Peyer's patch (tissue), 4 donors: ENCODE measurements around the gene MTCL1. TPM values are rescaled to one million over a fixed set of nuclear protein-coding genes. Genes with fewer than 3 reads are reported as not detected.

Experiments used
- DNase-seq, 3 donors: peaks; one replicate each; pipeline ENCODE4 v3.0.0-alpha.2; 2017 to 2019
- H3K27ac ChIP-seq, 4 donors: fragments of 200-600 bp; sonication (generic); one replicate each; pipeline ENCODE4 v1.5.1; 2016 to 2019
- H3K27me3 ChIP-seq, 2 donors: fragments of 200-600 bp; sonication (generic); one replicate each; pipeline ENCODE4 v1.5.1; 2019
- H3K36me3 ChIP-seq, 3 donors: fragments of 200-600 bp; sonication (generic); one replicate each; pipeline ENCODE4 v1.5.1; 2016 to 2019
- H3K4me1 ChIP-seq, 4 donors: fragments of 200-600 bp; sonication (generic); one replicate each; pipeline ENCODE4 v1.5.1; 2016 to 2019
- H3K4me3 ChIP-seq, 4 donors: fragments of 200-600 bp; sonication (generic); 1 replicate in 3 of 4; 2 replicates in 1 of 4; pipeline ENCODE4 v1.5.1; 2016 to 2019; ENCODE audit warnings: mild to moderate bottlenecking in 1 of 4
- H3K9me3 ChIP-seq, 4 donors: fragments of 200-600 bp; sonication (generic); one replicate each; pipeline ENCODE4 v1.5.1; 2016 to 2019; ENCODE audit warnings: mild to moderate bottlenecking in 1 of 4
- POLR2A ChIP-seq, 2 donors: fragments of 450-650 bp; IDR thresholded peaks; one replicate each; pipeline ENCODE4 v1.5.1; 2017; ENCODE audit warnings: antibody characterized with exemption in 2 of 2, mild to moderate bottlenecking in 2 of 2, moderate library complexity in 2 of 2
- total RNA-seq, 4 donors: library from RNA; depleted of rRNA; stranded (reverse); fragments of >200 nt; gene quantifications; one replicate each; pipeline ENCODE4 v1.1.0, GENCODE V29; 2016
- TF ChIP-seq, protein P1 (sequence below), 6 experiments: fragments of 450-650 bp in 4 of 6; fragments of 200-600 bp in 2 of 6; sonication (generic) in 1 of 6; IDR thresholded peaks; one replicate each; pipeline ENCODE4 v1.5.1; 2017 to 2019; ENCODE audit warnings: antibody characterized with exemption in 6 of 6, mild to moderate bottlenecking in 3 of 6, moderate library complexity in 1 of 6

The MTCL1 gene
- 10 to 100 TPM in 1 of 4 donors, 1 to 10 TPM in 3; 4.2 to 27.2 (median 6.3) TPM for total RNA-seq

DNA sequence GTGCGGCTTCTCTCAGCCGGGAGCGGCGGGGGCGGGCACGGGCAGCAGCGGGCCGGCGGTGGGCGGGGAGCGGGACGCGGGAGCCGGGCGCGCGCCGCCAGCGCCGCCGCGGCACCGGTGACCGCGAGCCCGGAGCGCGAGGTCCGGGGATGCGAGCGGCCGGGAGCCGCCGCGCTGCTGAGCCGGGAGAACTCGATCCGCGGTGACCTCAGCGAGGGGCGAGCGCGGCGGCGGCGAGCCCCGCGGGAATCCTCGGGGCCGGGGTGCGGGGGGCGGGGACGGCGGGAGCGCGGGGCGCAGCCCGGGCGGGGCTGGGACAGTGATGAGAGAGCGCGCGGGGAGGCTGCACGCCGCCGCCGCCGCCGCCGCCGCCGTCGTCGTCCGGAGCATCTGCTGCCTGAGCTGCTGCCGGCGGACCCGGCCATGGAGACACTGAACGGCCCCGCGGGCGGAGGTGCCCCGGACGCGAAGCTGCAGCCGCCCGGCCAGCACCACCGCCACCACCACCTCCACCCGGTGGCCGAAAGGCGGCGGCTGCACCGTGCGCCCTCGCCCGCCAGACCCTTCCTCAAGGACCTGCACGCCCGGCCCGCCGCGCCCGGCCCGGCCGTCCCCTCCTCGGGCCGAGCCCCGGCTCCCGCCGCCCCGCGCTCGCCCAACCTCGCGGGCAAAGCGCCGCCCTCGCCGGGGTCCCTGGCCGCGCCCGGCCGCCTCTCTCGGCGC, at the start of gene MTCL1:
Gene MTCL1, plus strand, starts transcription at position 319 of the 723 bp plus-strand sequence. Its CDS starts 105 bp downstream, at position 424.
- Histone ChIP-seq H3K4me3 (peak within 1 kb of the TSS; percentile 52 to 75 (median 73)), H3K27ac (peak within 1 kb of the TSS; percentile 68 to 88 (median 77)), H3K9me3 (no peaks in the 10 kb centered on the region), H3K36me3 (no peaks in the 10 kb centered on the region), H3K4me1 (peaks cover 0 to 27% (median 6%) of the 10 kb centered on the region in 4 donors), H3K27me3 (peaks cover 0 to 6% of the 10 kb centered on the region in 2 donors)
- DNase-seq: peak; percentile 37 to 67 (median 61)
- TF ChIP-seq POLR2A (IDR thresholded peaks at IDR 0.05): no peak
- TF ChIP-seq, protein P1, sequence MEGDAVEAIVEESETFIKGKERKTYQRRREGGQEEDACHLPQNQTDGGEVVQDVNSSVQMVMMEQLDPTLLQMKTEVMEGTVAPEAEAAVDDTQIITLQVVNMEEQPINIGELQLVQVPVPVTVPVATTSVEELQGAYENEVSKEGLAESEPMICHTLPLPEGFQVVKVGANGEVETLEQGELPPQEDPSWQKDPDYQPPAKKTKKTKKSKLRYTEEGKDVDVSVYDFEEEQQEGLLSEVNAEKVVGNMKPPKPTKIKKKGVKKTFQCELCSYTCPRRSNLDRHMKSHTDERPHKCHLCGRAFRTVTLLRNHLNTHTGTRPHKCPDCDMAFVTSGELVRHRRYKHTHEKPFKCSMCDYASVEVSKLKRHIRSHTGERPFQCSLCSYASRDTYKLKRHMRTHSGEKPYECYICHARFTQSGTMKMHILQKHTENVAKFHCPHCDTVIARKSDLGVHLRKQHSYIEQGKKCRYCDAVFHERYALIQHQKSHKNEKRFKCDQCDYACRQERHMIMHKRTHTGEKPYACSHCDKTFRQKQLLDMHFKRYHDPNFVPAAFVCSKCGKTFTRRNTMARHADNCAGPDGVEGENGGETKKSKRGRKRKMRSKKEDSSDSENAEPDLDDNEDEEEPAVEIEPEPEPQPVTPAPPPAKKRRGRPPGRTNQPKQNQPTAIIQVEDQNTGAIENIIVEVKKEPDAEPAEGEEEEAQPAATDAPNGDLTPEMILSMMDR (IDR thresholded peaks at IDR 0.05): no peak

DNA sequence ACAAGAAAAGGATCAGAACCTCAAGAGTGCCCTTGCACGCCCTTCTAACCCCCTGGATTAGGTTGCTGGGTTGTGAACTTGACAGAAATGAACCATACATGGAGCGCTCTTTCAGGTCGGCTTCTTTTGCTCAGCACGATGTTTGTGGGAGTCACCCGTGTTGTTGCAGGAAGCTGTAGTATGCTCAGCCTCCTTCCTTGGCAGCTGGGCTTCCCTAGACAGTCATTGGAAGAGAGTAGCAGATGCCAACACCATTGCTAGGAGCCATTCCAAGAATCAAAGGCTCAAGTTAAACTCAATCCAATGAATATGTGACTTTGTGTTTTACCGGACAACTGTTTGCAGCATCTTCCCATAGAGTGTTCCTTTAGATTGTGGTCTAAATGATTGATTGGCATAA, 49.1 kb upstream of the MTCL1 start:
- Histone ChIP-seq H3K9me3 (no peaks in the 10 kb centered on the region), H3K36me3 (no peaks in the 10 kb centered on the region), H3K4me3 (no peak overlapping the region), H3K4me1 (no peaks in the 10 kb centered on the region), H3K27ac (no peak overlapping the region), H3K27me3 (no peaks in the 10 kb centered on the region)
- no peak for DNase-seq
- TF ChIP-seq POLR2A (IDR thresholded peaks at IDR 0.05): no peak
- TF ChIP-seq, protein P1 (IDR thresholded peaks at IDR 0.05): no peak

DNA sequence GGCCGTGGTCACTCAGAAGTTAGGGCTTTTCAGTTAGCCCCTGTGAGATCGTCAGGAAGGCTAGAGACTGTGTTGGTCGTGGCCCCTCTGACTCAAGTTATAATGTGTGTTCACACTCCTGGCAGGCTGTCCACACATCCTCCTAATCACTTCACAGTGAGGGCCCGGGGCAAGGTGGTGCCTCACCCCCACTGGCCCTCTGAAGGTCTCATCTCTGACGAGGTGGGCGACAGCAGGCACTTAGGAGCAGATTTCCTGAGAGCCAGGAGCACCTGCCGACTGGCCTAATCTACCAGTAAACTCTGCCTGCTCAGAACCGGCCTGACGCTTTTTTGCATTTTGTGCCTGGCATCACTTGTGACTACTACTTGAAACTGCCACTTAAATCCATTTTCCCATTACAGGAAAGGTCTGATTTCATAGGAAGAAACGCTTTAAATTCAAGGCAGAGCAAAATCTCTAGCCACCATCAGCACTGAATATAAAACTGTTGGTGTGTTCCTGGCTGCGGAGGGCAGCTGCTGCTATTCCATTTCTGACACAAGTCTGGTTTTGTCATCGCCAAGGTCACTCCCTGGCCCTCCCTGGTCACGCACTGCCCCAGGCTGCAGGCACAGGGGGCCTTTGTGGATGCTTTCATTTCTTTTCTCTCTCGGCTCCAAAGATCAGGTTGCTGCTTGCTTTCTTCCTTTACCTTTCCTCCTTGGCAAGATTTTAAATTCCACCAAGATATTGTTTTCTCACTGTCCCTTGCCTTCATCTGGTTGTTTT, 48.1 kb upstream of the MTCL1 start:
- Histone ChIP-seq H3K36me3 (no peaks in the 10 kb centered on the region), H3K27me3 (no peaks in the 10 kb centered on the region), H3K4me3 (no peak overlapping the region), H3K9me3 (no peaks in the 10 kb centered on the region), H3K4me1 (no peaks in the 10 kb centered on the region), H3K27ac (no peak overlapping the region)
- DNase-seq: no peak
- no peak for TF ChIP-seq POLR2A (IDR thresholded peaks at IDR 0.05)
- TF ChIP-seq, protein P1 (IDR thresholded peaks at IDR 0.05): no peak

DNA sequence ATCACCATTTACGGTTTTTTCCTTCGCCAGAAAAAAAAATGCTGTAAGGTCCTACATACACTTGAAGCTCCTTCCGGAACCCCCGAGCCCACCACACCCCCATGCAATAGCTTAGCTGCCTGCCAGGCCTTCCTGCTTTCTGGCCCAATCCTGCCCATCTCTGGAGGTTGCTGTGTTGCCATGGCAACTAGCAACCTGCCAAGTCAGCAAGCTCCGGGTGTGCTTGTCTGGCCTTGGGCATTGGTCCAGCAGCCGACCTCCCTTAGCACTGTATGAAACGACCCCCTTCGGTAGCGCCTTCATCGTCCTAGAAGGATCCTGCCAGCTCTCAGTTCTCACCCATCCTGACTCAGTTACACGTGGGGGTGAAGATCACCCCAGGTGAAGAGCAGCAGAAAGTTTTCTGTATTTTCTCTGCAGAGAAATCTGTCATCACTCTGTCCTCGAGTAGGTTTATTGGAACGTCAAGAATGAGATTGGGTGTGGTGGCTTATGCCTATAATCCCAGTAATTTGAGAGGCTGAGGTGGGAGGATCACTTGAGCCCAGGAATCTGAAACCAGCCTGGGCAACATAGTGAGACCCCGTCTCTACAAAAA, 47.4 kb upstream of the MTCL1 start:
- H3K27ac ChIP-seq: no peak overlapping the region

DNA sequence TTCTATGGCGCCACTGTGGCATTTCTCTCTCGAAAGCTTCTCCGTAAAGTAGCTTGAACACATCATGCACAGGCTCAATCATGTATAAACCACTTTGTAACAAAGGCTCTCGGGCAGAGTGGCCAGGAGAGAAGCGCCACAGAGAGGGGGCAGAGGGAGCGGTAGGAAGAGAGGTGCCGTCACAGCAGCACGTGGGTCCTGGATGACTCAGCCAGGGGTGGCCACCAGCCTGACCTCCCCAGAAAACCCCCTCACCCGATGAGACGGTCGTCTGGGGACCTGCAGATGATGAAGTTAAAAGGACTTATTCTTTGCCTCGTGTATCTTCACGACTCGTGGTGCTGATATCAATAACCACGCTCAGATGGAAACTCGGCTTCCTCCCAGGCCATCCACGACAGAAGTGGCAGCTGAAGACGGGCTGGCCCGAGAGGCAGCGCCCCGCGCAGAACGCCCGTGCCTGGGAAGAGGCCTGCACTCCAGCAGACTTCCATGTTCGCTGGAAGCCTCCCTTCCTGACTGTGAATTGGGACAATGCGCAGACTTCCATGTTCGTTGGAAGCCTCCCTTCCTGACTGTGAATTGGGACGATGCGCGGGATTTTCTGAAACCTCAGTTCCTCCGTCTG, 46.4 kb upstream of the MTCL1 start:
- H3K36me3 ChIP-seq: no peaks in the 10 kb centered on the region
- H3K27ac ChIP-seq: no peak overlapping the region
- H3K4me1 ChIP-seq: no peaks in the 10 kb centered on the region
- no peaks in the 10 kb centered on the region for H3K27me3 ChIP-seq
- no peak overlapping the region for H3K4me3 ChIP-seq
- TF ChIP-seq, protein P1 (IDR thresholded peaks at IDR 0.05): no peak
- TF ChIP-seq POLR2A (IDR thresholded peaks at IDR 0.05): no peak
- H3K9me3 ChIP-seq: no peaks in the 10 kb centered on the region
- DNase-seq: no peak

More for the DNA sequence above, 47.4 kb upstream of the MTCL1 start:
- TF ChIP-seq POLR2A (IDR thresholded peaks at IDR 0.05): no peak
- TF ChIP-seq, protein P1 (IDR thresholded peaks at IDR 0.05): no peak
- H3K4me1 ChIP-seq: no peaks in the 10 kb centered on the region
- no peaks in the 10 kb centered on the region for H3K27me3 ChIP-seq
- H3K36me3 ChIP-seq: no peaks in the 10 kb centered on the region
- no peaks in the 10 kb centered on the region for H3K9me3 ChIP-seq
- DNase-seq: no peak
- no peak overlapping the region for H3K4me3 ChIP-seq
